HepG2 (cell line): ENCODE data around the gene PARN. TPM values are rescaled to one million over a fixed set of nuclear protein-coding genes. Genes with fewer than 3 reads are reported as not detected.

Source experiments
- ATAC-seq: fragments of 200-7000 bp; cut with Tn5 transposase; 3 replicates; pipeline ENCODE4 v1.9.1; 2020; ENCODE audit warnings: mild to moderate bottlenecking, moderate library complexity
- BruUV-seq: library from RNA; stranded (reverse); fragments of 400-500 nt; replicated peaks from 2 replicates; lab custom pipeline; 2021; lab: Mats Ljungman, UMichigan
- CTCF ChIA-PET: fragments of 300-600 bp; formaldehyde crosslinking; extraction: SDS; loops from one replicate; lab custom pipeline; 2021; ENCODE audit warnings: low total read pairs, inconsistent platforms, low intra/inter-chr PET ratio; lab: Yijun Ruan, JAX
- POLR2A ChIA-PET: fragments of 350-600 bp; sonication (Branson Sonifier 250); formaldehyde crosslinking; loops from one replicate; lab custom pipeline; 2020; ENCODE audit warnings: antibody characterized with exemption, inconsistent platforms; lab: Yijun Ruan, JAX
- DNase-seq: peaks from one replicate; pipeline ENCODE4 v3.0.0-alpha.2; 2015; ENCODE audit warnings: low spot score
- FAIRE-seq: peaks from 3 replicates; lab custom pipeline; 2011; peaks lifted over from hg19 to GRCh38; lab: Jason Lieb, UNC
- H2AFZ ChIP-seq: one replicate; pipeline ENCODE4 v1.6.1; 2011; ENCODE audit warnings: low read length, inconsistent platforms
- H3K27ac ChIP-seq: fragments of 300-600 bp; 3 replicates; pipeline ENCODE4 v1.8.0; 2011; ENCODE audit warnings: mixed run types, mild to moderate bottlenecking, mixed read lengths, low read length, inconsistent platforms; ENCODE audit not compliant: insufficient read depth; ENCODE audit errors: extremely low read length
- H3K27me3 ChIP-seq, 2 experiments: fragments of 200-600 bp in 1 of 2; 2 replicates in 1 of 2; 3 replicates in 1 of 2; pipeline versions ENCODE4 v1.6.0 to v1.8.0; 2011; ENCODE audit warnings: low read length in 2 of 2, mild to moderate bottlenecking in 2 of 2, moderate library complexity in 2 of 2, inconsistent platforms in 1 of 2; ENCODE audit not compliant: insufficient read depth in 2 of 2, control insufficient read depth in 1 of 2
- H3K36me3 ChIP-seq, 2 experiments: fragments of 200-600 bp in 1 of 2; replicated peaks in 1 of 2; 2 replicates in 1 of 2; 3 replicates in 1 of 2; pipeline versions ENCODE4 v1.5.1 to v1.8.0; 2011; ENCODE audit warnings: low read length in 2 of 2, inconsistent platforms in 1 of 2; ENCODE audit not compliant: insufficient read depth in 2 of 2, control insufficient read depth in 1 of 2
- H3K4me1 ChIP-seq: 2 replicates; pipeline ENCODE4 v1.5.1; 2012; ENCODE audit warnings: low read length, inconsistent platforms; ENCODE audit not compliant: insufficient read depth
- H3K4me2 ChIP-seq: 2 replicates; pipeline ENCODE4 v1.6.0; 2011; ENCODE audit warnings: low read depth, low read length, inconsistent platforms
- H3K4me3 ChIP-seq, 3 experiments: fragments of 200-600 bp in 1 of 3; sonication (generic), shearing (Covaris generic) in 1 of 3; replicated peaks in 1 of 3; 2 replicates each; pipeline ENCODE4 v1.5.1; 2011 to 2016; ENCODE audit warnings: low read length in 3 of 3, inconsistent platforms in 2 of 3, low read depth in 2 of 3, mild to moderate bottlenecking in 2 of 3, control low read depth in 1 of 3, mixed read lengths in 1 of 3; ENCODE audit not compliant: insufficient read depth in 1 of 3
- H3K79me2 ChIP-seq: one replicate; pipeline ENCODE4 v1.6.1; 2011; ENCODE audit warnings: low read length, inconsistent platforms; ENCODE audit not compliant: insufficient read depth
- H3K9ac ChIP-seq: 2 replicates; pipeline ENCODE4 v1.6.0; 2011; ENCODE audit warnings: mild to moderate bottlenecking, low read depth, low read length, inconsistent platforms; ENCODE audit not compliant: insufficient read depth
- H3K9me3 ChIP-seq: 2 replicates; pipeline ENCODE4 v1.5.1; 2012; ENCODE audit warnings: mild to moderate bottlenecking, low read length
- H4K20me1 ChIP-seq: 2 replicates; pipeline ENCODE4 v1.6.0; 2011; ENCODE audit warnings: inconsistent platforms, mild to moderate bottlenecking, low read length, moderate library complexity; ENCODE audit not compliant: insufficient read depth
- FOXA1 ChIP-seq, 2 experiments: fragments of 450-650 bp in 1 of 2; sonication (generic) in 1 of 2; formaldehyde crosslinking in 1 of 2; IDR thresholded peaks; 2 replicates each; pipeline versions ENCODE4 v1.4.0 to v1.6.1; 2016 to 2020; ENCODE audit warnings: missing genetic modification reagents in 1 of 2
- GATAD2A ChIP-seq: IDR thresholded peaks from 2 replicates; pipeline ENCODE4 v1.6.1; 2016
- MAF1 ChIP-seq: sonication (generic); formaldehyde crosslinking; IDR thresholded peaks from 2 replicates; pipeline ENCODE4 v1.5.0; 2020; ENCODE audit warnings: missing genetic modification reagents, borderline replicate concordance
- PHB2 ChIP-seq: fragments of 450-650 bp; IDR thresholded peaks from 2 replicates; pipeline ENCODE4 v1.6.1; 2018; ENCODE audit not compliant: partially characterized antibody
- SALL2 ChIP-seq: sonication (generic); formaldehyde crosslinking; IDR thresholded peaks from 2 replicates; pipeline ENCODE4 v1.8.1; 2023; ENCODE audit warnings: mild to moderate bottlenecking, missing genetic modification reagents, inconsistent platforms
- SMYD3 ChIP-seq: sonication (generic); formaldehyde crosslinking; IDR thresholded peaks from 2 replicates; pipeline ENCODE4 v1.8.1; 2023; ENCODE audit warnings: mild to moderate bottlenecking, missing genetic modification reagents
- SOX13 ChIP-seq, 3 experiments: fragments of 450-650 bp in 1 of 3; sonication (generic) in 1 of 3; formaldehyde crosslinking in 1 of 3; IDR thresholded peaks in 2 of 3; conservative IDR thresholded peaks in 1 of 3; 2 replicates each; pipeline versions ENCODE4 v1.5.0 to v1.6.1; 2016 to 2020; ENCODE audit warnings: antibody characterized with exemption in 1 of 3, mild to moderate bottlenecking in 1 of 3, missing compliant biosample characterization in 1 of 3, missing genetic modification reagents in 1 of 3, moderate library complexity in 1 of 3
- YY1 ChIP-seq: IDR thresholded peaks from 2 replicates; pipeline ENCODE4 v1.6.1; 2011; ENCODE audit warnings: low read length, low read depth, moderate library complexity, mild to moderate bottlenecking; ENCODE audit not compliant: insufficient read depth, insufficient replicate concordance
- ZNF329 ChIP-seq: sonication (generic); formaldehyde crosslinking; IDR thresholded peaks from 2 replicates; pipeline ENCODE4 v1.9.0; 2021; ENCODE audit warnings: low read depth, mild to moderate bottlenecking, missing genetic modification reagents
- WGBS: methylation state at CpG from one replicate; pipeline ENCODE4 v1.1.6; 2017; ENCODE audit warnings: low lambda C conversion rate; 5-methylcytosine and 5-hydroxymethylcytosine counted together
- in situ Hi-C: cut with HindIII; loops from 2 replicates; pipeline ENCODE4 v1.10.0; 2017; ENCODE audit warnings: low pct_unique_long_range_greater_than_20kb; ENCODE audit not compliant: extremely low pct_ligation_motif_present
- intact Hi-C: fragments of 100-400 bp; cut with micrococcal nuclease; formaldehyde crosslinking; loops from one replicate; pipeline ENCODE4 v1.10.0; 2022; ENCODE audit not compliant: unreplicated experiment
- polyA plus RNA-seq, 8 experiments: library from polyadenylated mRNA; depleted of rRNA in 3 of 8; stranded (reverse) in 7 of 8; unstranded in 1 of 8; fragments of >200 nt; fragmentation: Illumina TruSeq in 4 of 8; extraction: Trizol in 4 of 8; gene quantifications; 2 replicates each; pipeline versions ENCODE4 v1.2.1 to v1.2.3, GENCODE V29; 2011 to 2016; ENCODE audit warnings: low read depth in 4 of 8, missing spikeins in 1 of 8, mixed read lengths in 1 of 8; ENCODE audit not compliant: insufficient read depth in 1 of 8
- total RNA-seq, 5 experiments: library from RNA; depleted of rRNA; stranded (reverse); fragments of >200 nt; fragmentation: Illumina TruSeq; extraction: Trizol; gene quantifications; 2 replicates each; pipeline ENCODE4 v1.2.3, GENCODE V29; 2016; ENCODE audit warnings: low read depth in 1 of 5

The PARN gene
- total and polyA plus RNA-seq, 2 of the 13 experiments (the other 11 are each of a cell fraction or from before 2014, with no cell fraction given), result 13.3 to 47.6 TPM

DNA sequence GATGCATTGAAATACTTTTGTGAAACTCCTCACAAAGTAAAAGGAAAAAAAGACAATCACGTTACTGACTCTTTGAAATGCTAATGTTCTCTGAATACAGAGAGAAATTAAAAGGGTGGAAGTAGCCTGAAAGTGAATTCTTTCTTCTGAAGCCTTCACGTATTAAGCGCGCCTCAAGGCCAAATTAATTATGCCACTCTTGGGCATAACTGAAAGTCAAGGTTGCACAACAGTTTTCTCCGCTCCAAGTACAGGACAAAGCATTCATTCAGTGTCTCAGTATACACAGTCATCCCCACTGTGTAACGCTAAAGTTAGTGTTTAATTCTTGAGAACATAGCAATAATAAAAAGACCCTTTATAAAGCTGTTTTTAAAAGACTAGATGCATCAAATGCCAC is 21.5 kb downstream of the PARN start (continued):
- no peak for TF ChIP-seq FOXA1 (IDR thresholded peaks at IDR 0.05)
- 0 out of 2 replicates have a peak, but pooled peaks have one; percentile 20 for TF ChIP-seq FOXA1 (CRISPR knock-in tag; IDR thresholded peaks at IDR 0.05)
- TF ChIP-seq SOX13 (IDR thresholded peaks at IDR 0.05), result no peak
- TF ChIP-seq SOX13 (CRISPR knock-in tag; conservative IDR thresholded peaks at IDR 0.05 in 1 of 2, IDR thresholded peaks at IDR 0.05 in 1 of 2), result peak in 1 of 2 experiments; percentile 83; a peak in 2 of 4 replicates
- peak; percentile 62; the same call in 1 of the 2 replicates for TF ChIP-seq GATAD2A (CRISPR knock-in tag)

DNA sequence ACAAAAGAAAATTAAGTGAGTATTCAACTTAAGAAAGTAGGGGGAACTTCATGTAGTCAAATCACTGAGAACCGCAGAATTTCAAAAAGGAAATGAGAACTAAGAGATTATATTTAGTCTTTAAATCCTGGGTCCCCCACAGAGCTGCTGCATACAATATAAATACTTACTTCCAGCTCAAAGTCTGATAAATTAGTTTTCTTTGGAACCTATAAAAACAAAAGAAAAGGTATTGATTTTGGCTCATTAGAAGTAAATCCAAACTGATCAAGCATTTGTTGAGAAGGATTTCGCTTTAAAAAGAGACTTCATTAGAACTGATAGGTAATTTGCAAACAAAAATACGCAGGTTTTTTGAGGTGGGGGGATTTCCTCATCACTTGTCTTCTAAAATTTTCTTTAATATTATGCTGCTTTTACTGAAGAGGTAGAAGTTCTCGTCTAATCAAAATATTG is 21.9 kb downstream of the PARN start:
- Histone ChIP-seq H3K27ac (peak overlapping the region; percentile 41), H3K36me3 (peaks cover 28 to 76% of the 10 kb centered on the region in 2 experiments), H4K20me1 (no peaks in the 10 kb centered on the region), H3K9ac (no peak overlapping the region), H3K9me3 (no peaks in the 10 kb centered on the region), H2AFZ (no peak overlapping the region), H3K27me3 (no peaks in the 10 kb centered on the region), H3K4me1 (peaks cover 33% of the 10 kb centered on the region), H3K4me3 (no peak overlapping the region), H3K79me2 (no peaks in the 10 kb centered on the region), H3K4me2 (peak overlapping the region; percentile 14; the same call in 1 of the 2 replicates)
- no TSS peak for BruUV-seq
- FAIRE-seq, result no peak
- no peak for DNase-seq
- intact Hi-C loops, result no loop called here
- in situ Hi-C loops, result no loop called here
- 96% methylated on average over 4 of the region's 4 CpGs for WGBS
- TF ChIP-seq YY1 (no peak), ZNF329 (CRISPR knock-in tag) (no peak), MAF1 (CRISPR knock-in tag) (no peak), SALL2 (CRISPR knock-in tag) (no peak), PHB2 (no peak), SMYD3 (CRISPR knock-in tag) (peak; percentile 27; the same call in 1 of the 2 replicates)
- ChIA-PET POLR2A (interaction anchor here (0.9 kb wide), 1 partner anchor 26 kb away, joined by 3 read pairs; no protein-coding TSS in a partner anchor), CTCF (no interaction called here)
- ATAC-seq, result no peak
